22Rv1 (cell line): Measurements from ENCODE around the gene ATG7.

Experiments used
- CTCF ChIP-seq: fragments of 450-650 bp; IDR thresholded peaks from 2 replicates; pipeline ENCODE4 v1.5.1; 2017; ENCODE audit warnings: mild to moderate bottlenecking
- ZFX ChIP-seq: fragments of 450-650 bp; IDR thresholded peaks from 2 replicates; pipeline ENCODE4 v1.6.1; 2017; ENCODE audit warnings: antibody characterized with exemption, borderline replicate concordance

GRCh38 chr3:11392860-11393114 is 120.6 kb downstream of the ATG7 start:
- TF ChIP-seq CTCF, result no peak
- TF ChIP-seq ZFX, result no peak
